ENCODE results near the gene COMMD9.

- no peak for TF ChIP-seq CTCF (conservative IDR thresholded peaks at IDR 0.05; ENCODE audit: low read length)
- no peak for TF ChIP-seq EZH2phosphoT487 (IDR thresholded peaks at IDR 0.05; ENCODE audit: borderline replicate concordance)
These were observed at the start of gene COMMD9 for GRCh38 chr11:36289226-36289852.
